Measurements from ENCODE around the gene PTPRO.

PTPRO gene

GRCh38 chr12:15429262-15429661, 107.0 kb downstream of the PTPRO start:
- Histone ChIP-seq H3K79me1 (ENCODE audit: low read length) (no peaks in the 10 kb centered on the region), H2BK5ac (ENCODE audit: low read length) (no peak overlapping the region), H2BK120ac (ENCODE audit: low read depth, low read length) (no peak overlapping the region), H3K27me3 (ENCODE audit: insufficient read depth, low read length, poor library complexity) (no peaks in the 10 kb centered on the region), H3K23ac (ENCODE audit: low read length) (no peak overlapping the region), H3K4me3 (ENCODE audit: low read length) (no peak overlapping the region), H2AK5ac (ENCODE audit: low read length) (no peak overlapping the region), H3K18ac (ENCODE audit: low read length) (no peak overlapping the region), H3K4me2 (ENCODE audit: low read length) (no peak overlapping the region), H3K27ac (ENCODE audit: low read depth, low read length) (no peak overlapping the region), H3K4me1 (ENCODE audit: control insufficient read depth, low read depth, low read length) (no peaks in the 10 kb centered on the region), H3K36me3 (ENCODE audit: control insufficient read depth, insufficient read depth, low read length) (no peaks in the 10 kb centered on the region), H3K79me2 (ENCODE audit: control insufficient read depth, insufficient read depth, low read length) (no peaks in the 10 kb centered on the region), H3K9ac (ENCODE audit: low read length) (no peak overlapping the region), H2BK15ac (replicated peaks; ENCODE audit: low read depth) (no peak overlapping the region), H3K4ac (ENCODE audit: low read depth, low read length) (no peak overlapping the region), H4K8ac (ENCODE audit: low read depth, low read length) (no peak overlapping the region), H4K5ac (ENCODE audit: low read length) (no peak overlapping the region), H3K56ac (ENCODE audit: low read length) (no peak overlapping the region)
- no CpG with 5 or more reads among the region's 1 CpG for WGBS (ENCODE audit: extremely low coverage, insufficient coverage, low lambda C conversion rate)
- DNase-seq = no peak

GRCh38 chr12:15435597-15435996, 113.3 kb downstream of the PTPRO start:
- H2BK15ac ChIP-seq (replicated peaks; ENCODE audit: low read depth) = no peak overlapping the region
- H3K9ac ChIP-seq (ENCODE audit: low read length) = no peak overlapping the region
- H3K79me2 ChIP-seq (ENCODE audit: control insufficient read depth, insufficient read depth, low read length) = no peaks in the 10 kb centered on the region
- no peak overlapping the region for H4K5ac ChIP-seq (ENCODE audit: low read length)
- H3K4me3 ChIP-seq (ENCODE audit: low read length) = no peak overlapping the region
- no peak overlapping the region for H3K27ac ChIP-seq (ENCODE audit: low read depth, low read length)
- no peak overlapping the region for H3K23ac ChIP-seq (ENCODE audit: low read length)
- H3K4me2 ChIP-seq (ENCODE audit: low read length) = no peak overlapping the region
- H2BK5ac ChIP-seq (ENCODE audit: low read length) = no peak overlapping the region
- H2BK120ac ChIP-seq (ENCODE audit: low read depth, low read length) = no peak overlapping the region
- no peaks in the 10 kb centered on the region for H3K27me3 ChIP-seq (ENCODE audit: insufficient read depth, low read length, poor library complexity)
- no peaks in the 10 kb centered on the region for H3K79me1 ChIP-seq (ENCODE audit: low read length)
- H2AK5ac ChIP-seq (ENCODE audit: low read length) = no peak overlapping the region
- H3K36me3 ChIP-seq (ENCODE audit: control insufficient read depth, insufficient read depth, low read length) = no peaks in the 10 kb centered on the region
- H3K4me1 ChIP-seq (ENCODE audit: control insufficient read depth, low read depth, low read length) = no peaks in the 10 kb centered on the region
- no CpG with 5 or more reads among the region's 2 CpGs for WGBS (ENCODE audit: extremely low coverage, insufficient coverage, low lambda C conversion rate)
- DNase-seq = peak; percentile 11
- no peak overlapping the region for H3K56ac ChIP-seq (ENCODE audit: low read length)
- no peak overlapping the region for H4K8ac ChIP-seq (ENCODE audit: low read depth, low read length)
- no peak overlapping the region for H3K18ac ChIP-seq (ENCODE audit: low read length)
- H3K4ac ChIP-seq (ENCODE audit: low read depth, low read length) = no peak overlapping the region

- Histone ChIP-seq H3K4me2 (ENCODE audit: low read length) (no peak overlapping the region), H3K4ac (ENCODE audit: low read depth, low read length) (no peak overlapping the region), H3K79me1 (ENCODE audit: low read length) (no peaks in the 10 kb centered on the region), H3K56ac (ENCODE audit: low read length) (no peak overlapping the region), H4K8ac (ENCODE audit: low read depth, low read length) (no peak overlapping the region), H3K4me1 (ENCODE audit: control insufficient read depth, low read depth, low read length) (no peaks in the 10 kb centered on the region), H3K27me3 (ENCODE audit: insufficient read depth, low read length, poor library complexity) (no peaks in the 10 kb centered on the region), H2AK5ac (ENCODE audit: low read length) (no peak overlapping the region), H3K4me3 (ENCODE audit: low read length) (no peak overlapping the region), H4K5ac (ENCODE audit: low read length) (no peak overlapping the region), H2BK15ac (replicated peaks; ENCODE audit: low read depth) (no peak overlapping the region), H3K9ac (ENCODE audit: low read length) (no peak overlapping the region), H3K36me3 (ENCODE audit: control insufficient read depth, insufficient read depth, low read length) (no peaks in the 10 kb centered on the region), H3K79me2 (ENCODE audit: control insufficient read depth, insufficient read depth, low read length) (no peaks in the 10 kb centered on the region), H3K23ac (ENCODE audit: low read length) (no peak overlapping the region), H2BK5ac (ENCODE audit: low read length) (no peak overlapping the region), H3K18ac (ENCODE audit: low read length) (no peak overlapping the region), H3K27ac (ENCODE audit: low read depth, low read length) (no peak overlapping the region), H2BK120ac (ENCODE audit: low read depth, low read length) (no peak overlapping the region)
- no peak for DNase-seq
- WGBS (ENCODE audit: extremely low coverage, insufficient coverage, low lambda C conversion rate) = no CpG with 5 or more reads among the region's 9 CpGs
Observed at GRCh38 chr12:15439459-15439858, 117.2 kb downstream of the PTPRO start.

- Histone ChIP-seq H2BK15ac (replicated peaks; ENCODE audit: low read depth) (no peak overlapping the region), H3K4me2 (ENCODE audit: low read length) (no peak overlapping the region), H3K56ac (ENCODE audit: low read length) (no peak overlapping the region), H2AK5ac (ENCODE audit: low read length) (no peak overlapping the region), H4K5ac (ENCODE audit: low read length) (no peak overlapping the region), H3K4ac (ENCODE audit: low read depth, low read length) (no peak overlapping the region), H2BK5ac (ENCODE audit: low read length) (no peak overlapping the region), H3K23ac (ENCODE audit: low read length) (no peak overlapping the region), H3K4me3 (ENCODE audit: low read length) (no peak overlapping the region), H2BK120ac (ENCODE audit: low read depth, low read length) (no peak overlapping the region), H3K36me3 (ENCODE audit: control insufficient read depth, insufficient read depth, low read length) (no peaks in the 10 kb centered on the region), H3K9ac (ENCODE audit: low read length) (no peak overlapping the region), H4K8ac (ENCODE audit: low read depth, low read length) (no peak overlapping the region), H3K4me1 (ENCODE audit: control insufficient read depth, low read depth, low read length) (no peaks in the 10 kb centered on the region), H3K27me3 (ENCODE audit: insufficient read depth, low read length, poor library complexity) (no peaks in the 10 kb centered on the region), H3K79me2 (ENCODE audit: control insufficient read depth, insufficient read depth, low read length) (no peaks in the 10 kb centered on the region), H3K79me1 (ENCODE audit: low read length) (no peaks in the 10 kb centered on the region), H3K18ac (ENCODE audit: low read length) (no peak overlapping the region), H3K27ac (ENCODE audit: low read depth, low read length) (no peak overlapping the region)
- no peak for DNase-seq
- no CpG with 5 or more reads among the region's 3 CpGs for WGBS (ENCODE audit: extremely low coverage, insufficient coverage, low lambda C conversion rate)
Observed at GRCh38 chr12:15443050-15443449, 120.7 kb downstream of the PTPRO start.

GRCh38 chr12:15443611-15444010, 121.3 kb downstream of the PTPRO start:
- Histone ChIP-seq H3K23ac (ENCODE audit: low read length) (no peak overlapping the region), H4K8ac (ENCODE audit: low read depth, low read length) (no peak overlapping the region), H2AK5ac (ENCODE audit: low read length) (no peak overlapping the region), H3K79me2 (ENCODE audit: control insufficient read depth, insufficient read depth, low read length) (no peaks in the 10 kb centered on the region), H3K56ac (ENCODE audit: low read length) (no peak overlapping the region), H3K79me1 (ENCODE audit: low read length) (no peaks in the 10 kb centered on the region), H3K4me1 (ENCODE audit: control insufficient read depth, low read depth, low read length) (no peaks in the 10 kb centered on the region), H2BK120ac (ENCODE audit: low read depth, low read length) (no peak overlapping the region), H3K4ac (ENCODE audit: low read depth, low read length) (no peak overlapping the region), H2BK5ac (ENCODE audit: low read length) (no peak overlapping the region), H3K36me3 (ENCODE audit: control insufficient read depth, insufficient read depth, low read length) (no peaks in the 10 kb centered on the region), H2BK15ac (replicated peaks; ENCODE audit: low read depth) (no peak overlapping the region), H4K5ac (ENCODE audit: low read length) (no peak overlapping the region), H3K18ac (ENCODE audit: low read length) (no peak overlapping the region), H3K27me3 (ENCODE audit: insufficient read depth, low read length, poor library complexity) (no peaks in the 10 kb centered on the region), H3K9ac (ENCODE audit: low read length) (no peak overlapping the region), H3K4me3 (ENCODE audit: low read length) (no peak overlapping the region), H3K4me2 (ENCODE audit: low read length) (no peak overlapping the region), H3K27ac (ENCODE audit: low read depth, low read length) (no peak overlapping the region)
- no peak for DNase-seq
- no CpG with 5 or more reads among the region's 4 CpGs for WGBS (ENCODE audit: extremely low coverage, insufficient coverage, low lambda C conversion rate)

GRCh38 chr12:15444523-15444922, 122.2 kb downstream of the PTPRO start:
- no peaks in the 10 kb centered on the region for H3K4me1 ChIP-seq (ENCODE audit: control insufficient read depth, low read depth, low read length)
- H3K4me3 ChIP-seq (ENCODE audit: low read length) = no peak overlapping the region
- no peak overlapping the region for H3K56ac ChIP-seq (ENCODE audit: low read length)
- no CpG with 5 or more reads among the region's 4 CpGs for WGBS (ENCODE audit: extremely low coverage, insufficient coverage, low lambda C conversion rate)
- no peak overlapping the region for H3K4me2 ChIP-seq (ENCODE audit: low read length)
- no peaks in the 10 kb centered on the region for H3K79me2 ChIP-seq (ENCODE audit: control insufficient read depth, insufficient read depth, low read length)
- no peak overlapping the region for H2BK15ac ChIP-seq (replicated peaks; ENCODE audit: low read depth)
- no peak overlapping the region for H4K8ac ChIP-seq (ENCODE audit: low read depth, low read length)
- H3K9ac ChIP-seq (ENCODE audit: low read length) = no peak overlapping the region
- no peak overlapping the region for H4K5ac ChIP-seq (ENCODE audit: low read length)
- no peak for DNase-seq
- no peak overlapping the region for H2BK5ac ChIP-seq (ENCODE audit: low read length)
- H2AK5ac ChIP-seq (ENCODE audit: low read length) = no peak overlapping the region
- H3K36me3 ChIP-seq (ENCODE audit: control insufficient read depth, insufficient read depth, low read length) = no peaks in the 10 kb centered on the region
- no peaks in the 10 kb centered on the region for H3K79me1 ChIP-seq (ENCODE audit: low read length)
- H2BK120ac ChIP-seq (ENCODE audit: low read depth, low read length) = no peak overlapping the region
- no peak overlapping the region for H3K4ac ChIP-seq (ENCODE audit: low read depth, low read length)
- H3K18ac ChIP-seq (ENCODE audit: low read length) = no peak overlapping the region
- H3K27me3 ChIP-seq (ENCODE audit: insufficient read depth, low read length, poor library complexity) = no peaks in the 10 kb centered on the region
- no peak overlapping the region for H3K23ac ChIP-seq (ENCODE audit: low read length)
- H3K27ac ChIP-seq (ENCODE audit: low read depth, low read length) = no peak overlapping the region
